GM19463 (cell line): ENCODE measurements around the gene PKIG.
"Not testable (repeated sequence)": the region's sequence is repeated elsewhere in the genome, so short reads cannot be mapped to it uniquely, and the experiment has no call there.

Source experiments
- ATAC-seq: cut with Tn5 transposase; IDR thresholded peaks from one replicate; pipeline ENCODE4 v1.9.1; 2021; ENCODE audit warnings: mild to moderate bottlenecking, moderate library complexity; ENCODE audit not compliant: unreplicated experiment

Gene PKIG

DNA sequence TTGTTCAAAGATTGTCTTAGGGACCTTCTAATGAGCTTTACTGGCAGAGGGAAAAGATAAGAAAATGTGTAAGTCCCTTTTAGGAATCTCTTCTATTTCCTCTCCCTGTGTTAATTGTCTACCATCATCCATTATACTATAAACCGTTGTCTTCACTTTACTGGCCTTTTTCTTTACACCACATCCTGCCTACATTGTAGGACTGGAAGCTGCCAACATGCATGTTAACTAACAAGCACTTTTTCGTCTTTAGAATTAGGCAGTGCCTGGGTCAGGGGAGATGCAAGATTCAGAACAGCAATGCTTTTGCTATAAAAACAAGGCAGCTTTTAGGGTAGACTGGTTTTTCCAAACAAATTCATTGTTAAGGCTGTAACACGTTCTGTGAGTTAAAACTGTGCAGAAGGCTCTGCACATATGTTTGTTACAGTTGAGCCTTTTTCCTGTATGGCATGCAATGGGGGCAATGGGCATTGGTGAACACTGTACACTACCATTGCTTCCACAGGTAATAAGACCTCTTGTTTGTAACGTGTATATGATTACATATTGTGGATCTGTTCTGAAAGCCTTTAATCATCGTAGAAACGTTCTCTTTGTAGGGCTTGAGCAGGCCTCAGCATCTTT lies 10.9 kb upstream of the PKIG start:
- ATAC-seq, result no peak

DNA sequence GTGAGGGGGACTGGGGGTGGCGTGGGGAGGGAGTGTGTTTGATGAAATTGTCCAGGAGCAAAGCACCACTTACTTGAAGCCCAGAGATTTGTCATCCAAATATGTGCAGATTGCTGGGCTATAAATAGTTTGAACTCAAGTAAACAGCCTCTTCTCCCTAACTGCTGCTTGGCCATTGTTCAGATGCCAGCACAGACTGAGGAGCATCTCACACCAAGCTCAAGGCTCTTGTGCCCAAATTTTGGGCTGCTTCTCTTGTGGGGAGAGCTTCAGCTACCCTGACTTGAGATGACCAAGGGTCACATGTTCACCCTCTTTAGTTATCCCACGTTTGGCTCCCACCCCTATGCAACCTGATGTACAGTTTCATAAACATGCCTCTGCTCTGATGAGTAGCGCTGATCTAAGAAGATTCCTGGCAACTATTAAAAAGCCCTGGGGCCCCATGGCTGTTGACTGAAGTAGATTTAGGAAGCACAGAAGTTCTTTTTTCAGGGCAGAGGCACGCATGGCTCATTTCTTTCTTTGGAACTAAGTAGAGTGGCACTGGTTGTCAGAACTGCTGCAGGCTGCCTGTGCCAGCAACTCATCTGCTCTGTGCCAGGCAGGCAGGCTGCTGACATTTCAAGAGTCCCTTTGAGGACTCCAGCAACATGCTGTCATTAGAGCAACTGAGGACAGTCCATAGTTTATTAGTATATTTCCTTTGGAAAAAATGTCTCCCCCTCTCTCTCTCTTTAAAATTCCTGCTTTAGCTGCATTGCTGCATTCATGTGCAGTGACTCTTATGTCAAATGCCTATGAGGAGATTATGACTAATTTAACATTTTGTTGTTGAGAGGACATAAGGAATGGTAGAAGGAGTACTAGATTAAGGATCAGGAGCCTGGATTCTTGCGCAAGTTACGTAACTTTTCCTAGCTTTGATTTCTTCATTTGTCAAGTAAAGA lies 9.6 kb upstream of the PKIG start:
- no peak for ATAC-seq

DNA sequence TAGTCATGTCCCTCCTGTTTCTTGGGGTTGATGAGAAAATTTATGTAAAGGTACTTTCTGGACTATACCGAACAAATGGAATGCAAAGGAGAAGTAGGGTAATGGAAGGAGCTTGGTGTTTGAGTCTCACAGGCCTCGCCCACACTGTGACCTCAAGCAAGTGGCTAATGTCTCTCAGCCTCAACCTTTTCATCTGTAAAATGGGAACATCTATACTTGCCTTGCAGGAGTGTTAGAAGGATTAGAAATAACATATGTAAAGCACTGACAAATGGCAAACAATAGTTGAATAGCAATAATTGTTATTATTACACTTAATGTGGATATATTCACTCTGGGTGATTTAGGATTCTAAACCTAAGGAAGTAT lies 8.9 kb upstream of the PKIG start:
- no peak for ATAC-seq

DNA sequence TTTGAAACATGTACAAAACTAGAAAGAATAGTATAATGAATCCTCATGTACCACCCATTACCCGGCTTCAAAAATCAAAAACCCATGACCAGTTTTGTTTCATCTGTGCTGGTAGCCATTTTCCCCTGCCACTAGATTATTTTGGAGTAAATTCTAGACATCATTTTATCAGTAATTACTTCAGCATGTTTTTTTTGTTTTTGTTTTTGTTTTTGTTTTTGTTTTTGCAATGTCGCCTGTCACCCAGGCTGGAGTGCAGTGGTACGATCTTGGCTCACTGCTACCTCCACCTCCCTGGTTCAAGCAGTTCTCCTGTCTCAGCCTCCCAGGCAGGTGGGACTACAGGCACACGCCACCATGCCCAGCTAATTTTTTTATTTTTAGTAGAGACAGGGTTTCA lies 8.0 kb upstream of the PKIG start:
- ATAC-seq, result no peak

DNA sequence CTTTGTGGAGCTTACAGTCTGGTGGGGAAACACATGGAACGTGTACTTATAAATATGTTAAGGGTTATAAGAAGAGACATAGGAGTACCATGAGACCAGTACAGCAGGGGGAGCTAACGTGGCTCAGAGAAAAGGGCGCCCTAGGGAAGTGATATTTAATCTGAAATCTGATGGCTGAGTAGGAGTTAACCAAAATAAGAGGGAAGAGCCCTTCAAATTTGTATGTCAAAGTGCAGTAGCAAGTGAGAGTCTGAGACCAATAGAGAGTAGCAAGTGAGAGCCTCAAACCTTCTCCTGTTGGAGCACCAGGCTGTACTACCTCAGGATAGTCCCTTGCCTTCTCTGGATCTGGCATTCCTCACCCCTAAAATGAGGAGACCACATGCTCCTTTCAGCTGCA lies 6.1 kb upstream of the PKIG start:
- no peak for ATAC-seq

DNA sequence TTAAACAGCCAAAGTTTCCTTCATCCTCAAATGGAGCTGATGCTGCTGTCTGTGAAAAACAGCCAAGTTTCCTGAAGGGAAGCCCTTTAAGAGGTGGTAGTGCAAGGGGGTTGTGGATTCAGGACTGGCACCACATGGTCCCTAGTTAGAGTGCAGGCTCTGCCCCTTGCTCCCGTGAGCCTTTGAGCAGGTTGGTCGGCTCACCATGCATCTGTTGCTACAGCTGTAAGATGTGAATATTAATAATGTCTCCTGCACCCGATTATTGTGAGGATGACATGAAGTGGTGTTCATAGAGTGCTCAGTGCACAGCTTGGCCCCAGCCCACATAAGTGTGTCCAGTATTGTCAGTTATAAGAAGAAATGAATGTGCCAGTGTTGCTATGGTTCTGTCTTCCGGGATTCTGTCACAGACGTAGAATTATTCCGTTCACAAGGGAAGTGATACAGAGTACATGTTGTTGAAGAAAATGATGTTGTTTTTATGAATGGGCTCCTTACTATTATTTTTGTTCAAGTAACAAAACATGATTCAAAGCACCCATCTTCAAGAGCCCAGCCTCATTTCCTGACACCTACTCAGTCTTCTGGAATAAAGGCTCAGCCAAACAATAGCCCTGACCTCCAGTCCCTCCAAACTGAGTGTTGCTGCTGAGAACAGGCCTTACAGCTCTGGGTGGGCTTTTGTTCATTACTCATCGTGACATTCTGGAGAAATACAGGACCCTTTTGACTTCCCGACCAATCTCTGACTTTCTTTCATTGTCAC lies 2.9 kb upstream of the PKIG start:
- ATAC-seq, result no peak

DNA sequence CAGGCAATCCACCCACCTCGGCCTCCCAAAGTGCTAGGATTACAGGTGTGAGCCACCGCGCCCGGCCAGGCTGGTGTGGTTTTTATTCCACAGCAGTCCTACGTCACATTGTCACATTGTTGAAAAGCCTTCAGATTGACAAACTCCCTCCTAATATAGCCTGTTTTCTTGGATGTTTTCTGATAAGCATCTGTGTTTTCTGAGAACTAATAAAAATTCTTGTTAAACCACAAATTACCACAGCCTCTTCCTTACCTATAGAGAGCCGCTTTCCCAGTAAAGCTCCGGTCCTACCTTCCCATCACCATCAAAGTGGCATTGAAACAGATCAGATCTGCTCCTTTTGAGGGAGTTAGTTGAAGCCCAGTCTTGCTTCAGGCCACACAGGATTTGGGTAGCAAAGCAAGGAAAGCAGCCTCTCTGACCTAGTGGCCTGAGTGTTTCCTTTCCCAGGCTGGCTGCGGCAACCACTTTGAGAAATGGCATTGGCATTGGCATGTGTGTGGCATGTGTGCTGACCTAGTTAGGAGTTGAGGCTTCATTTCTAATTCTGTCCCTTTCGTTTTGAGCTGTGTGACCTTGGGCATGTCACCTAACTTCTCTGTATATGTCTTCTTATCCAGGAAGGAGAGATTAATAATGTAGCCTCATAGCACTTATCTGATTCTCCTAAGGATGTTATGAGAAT lies 1.7 kb upstream of the PKIG start:
- ATAC-seq, result no peak

DNA sequence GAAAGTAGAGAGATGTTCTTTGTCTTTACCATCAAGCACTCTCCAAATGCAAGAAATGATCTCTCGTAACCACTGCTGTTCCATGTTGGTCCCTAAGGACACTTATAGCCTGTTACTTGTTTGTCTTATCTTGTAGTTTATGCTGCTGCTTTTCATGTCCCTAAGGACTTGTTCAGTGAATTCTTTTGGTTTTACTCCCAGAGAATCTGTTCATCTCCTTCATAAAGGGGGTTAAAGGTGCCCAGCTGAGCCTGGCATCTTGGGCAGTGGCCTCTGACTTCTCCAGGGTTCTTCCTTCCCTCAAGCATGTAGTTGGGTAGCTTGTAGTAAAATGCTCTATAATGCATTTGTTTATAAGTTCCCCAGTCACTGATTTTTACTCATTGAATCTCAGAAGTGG lies 864 bp upstream of the PKIG start:
- ATAC-seq, result no peak

DNA sequence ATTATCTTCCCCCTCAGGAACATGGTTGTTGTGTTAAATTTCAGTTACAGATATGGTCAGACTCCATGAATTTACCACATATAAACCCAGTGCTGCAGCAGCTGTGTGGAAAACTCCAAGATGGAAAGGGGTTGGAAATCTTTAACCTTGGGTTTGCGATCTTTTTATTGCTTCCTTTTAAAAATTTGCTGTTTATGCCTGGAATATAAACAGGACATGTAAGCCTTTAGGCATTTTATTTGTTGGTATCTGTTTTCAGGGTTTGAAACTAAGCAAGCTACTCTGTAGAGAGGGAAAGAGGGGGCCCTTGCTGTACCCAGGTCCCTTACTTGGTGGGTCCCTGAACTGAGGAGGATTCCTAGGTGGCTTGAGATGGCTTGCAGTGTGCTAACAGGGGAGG lies 778 bp downstream of the PKIG start:
- no peak for ATAC-seq

DNA sequence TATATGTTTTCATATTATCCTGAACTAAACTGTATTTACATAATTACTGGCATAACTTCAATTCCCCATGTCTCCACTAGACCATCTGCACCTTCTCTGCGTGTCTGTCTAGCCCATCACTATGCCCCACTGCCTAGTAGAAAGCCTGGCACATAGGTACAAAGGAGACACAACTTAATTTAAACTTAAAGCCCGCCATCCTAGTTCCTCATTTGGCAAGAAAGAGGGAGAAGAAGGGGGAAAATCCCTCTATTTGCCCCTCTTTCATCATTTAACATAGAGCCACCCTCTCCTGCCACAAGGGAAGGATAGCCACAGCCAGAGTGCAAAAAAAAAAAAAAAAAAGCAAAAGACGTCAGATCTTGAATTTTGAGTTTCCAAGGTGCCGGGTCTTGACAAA lies 1.8 kb downstream of the PKIG start:
- no peak for ATAC-seq

DNA sequence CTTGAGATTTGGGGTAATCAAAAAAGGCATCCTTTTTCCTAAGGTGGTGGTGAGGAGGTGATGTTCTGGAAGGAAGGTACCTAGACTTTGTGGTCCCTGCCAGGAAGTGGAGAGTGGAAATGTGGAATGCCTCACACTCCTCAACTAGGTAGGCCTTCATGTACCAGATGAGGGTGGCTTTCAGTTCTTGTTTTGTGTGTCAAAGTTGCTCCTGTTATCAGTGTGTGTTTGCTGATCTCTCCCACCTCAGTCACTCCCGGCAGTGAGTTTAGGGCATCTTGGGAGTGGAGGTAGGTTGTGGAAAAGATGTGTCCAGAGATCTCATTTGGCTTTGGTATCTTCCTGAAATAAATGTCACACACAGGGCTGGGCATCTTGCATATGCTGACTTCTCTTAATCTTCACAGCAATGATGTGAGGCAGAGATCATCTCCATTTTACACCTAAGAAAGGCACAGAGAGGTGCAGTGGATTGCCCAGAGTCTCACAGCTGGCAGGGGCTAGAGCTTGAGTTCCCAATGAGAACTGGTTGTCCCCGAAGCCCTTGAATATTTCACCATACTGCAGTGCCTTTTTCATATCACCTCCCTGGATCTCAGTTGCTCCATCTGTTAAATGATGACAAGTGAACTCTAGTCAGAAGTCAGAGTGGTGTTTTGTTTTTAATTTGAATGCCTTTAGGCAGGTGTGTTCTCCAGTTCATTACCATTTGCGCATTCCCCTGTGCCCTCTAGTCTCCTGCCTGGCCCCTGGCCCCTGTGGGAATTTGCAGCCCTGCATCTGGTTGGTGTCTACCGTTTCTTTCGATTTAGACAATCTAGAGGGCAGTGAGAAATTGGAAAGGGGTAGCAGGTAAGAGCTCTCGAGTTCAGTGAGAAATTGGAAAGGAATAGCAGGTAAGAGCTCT lies 2.9 kb downstream of the PKIG start:
- ATAC-seq, result no peak

DNA sequence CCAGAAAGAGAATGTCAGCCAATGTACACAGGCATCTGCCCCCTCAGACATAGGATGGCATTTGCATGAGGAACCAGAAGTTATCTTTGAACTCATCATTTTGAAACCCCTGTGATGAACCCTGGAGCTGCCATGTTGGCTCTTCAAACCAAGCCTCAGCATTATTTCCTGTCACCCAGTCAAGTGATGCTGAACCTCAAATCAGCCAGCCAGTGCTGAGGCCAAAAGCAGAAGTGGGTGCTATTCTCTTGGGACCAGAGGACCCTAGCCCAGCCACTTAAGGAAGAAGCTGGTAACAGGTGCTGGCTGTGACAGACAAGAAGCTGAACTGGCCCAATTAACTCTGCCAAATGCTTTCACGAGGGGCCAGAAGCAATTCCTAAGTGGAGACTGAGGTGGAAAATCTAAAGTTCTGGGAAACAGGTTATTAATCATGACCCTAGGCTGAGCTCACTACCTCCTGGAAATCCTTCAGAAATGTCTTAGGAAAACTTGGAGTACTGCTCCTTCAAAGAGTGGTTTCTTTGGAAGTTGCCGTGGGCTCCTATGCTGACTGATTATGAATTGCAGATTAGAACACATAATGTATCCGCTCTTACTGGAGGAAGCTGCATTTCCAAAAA lies 4.0 kb downstream of the PKIG start:
- ATAC-seq, result peak; percentile 54

DNA sequence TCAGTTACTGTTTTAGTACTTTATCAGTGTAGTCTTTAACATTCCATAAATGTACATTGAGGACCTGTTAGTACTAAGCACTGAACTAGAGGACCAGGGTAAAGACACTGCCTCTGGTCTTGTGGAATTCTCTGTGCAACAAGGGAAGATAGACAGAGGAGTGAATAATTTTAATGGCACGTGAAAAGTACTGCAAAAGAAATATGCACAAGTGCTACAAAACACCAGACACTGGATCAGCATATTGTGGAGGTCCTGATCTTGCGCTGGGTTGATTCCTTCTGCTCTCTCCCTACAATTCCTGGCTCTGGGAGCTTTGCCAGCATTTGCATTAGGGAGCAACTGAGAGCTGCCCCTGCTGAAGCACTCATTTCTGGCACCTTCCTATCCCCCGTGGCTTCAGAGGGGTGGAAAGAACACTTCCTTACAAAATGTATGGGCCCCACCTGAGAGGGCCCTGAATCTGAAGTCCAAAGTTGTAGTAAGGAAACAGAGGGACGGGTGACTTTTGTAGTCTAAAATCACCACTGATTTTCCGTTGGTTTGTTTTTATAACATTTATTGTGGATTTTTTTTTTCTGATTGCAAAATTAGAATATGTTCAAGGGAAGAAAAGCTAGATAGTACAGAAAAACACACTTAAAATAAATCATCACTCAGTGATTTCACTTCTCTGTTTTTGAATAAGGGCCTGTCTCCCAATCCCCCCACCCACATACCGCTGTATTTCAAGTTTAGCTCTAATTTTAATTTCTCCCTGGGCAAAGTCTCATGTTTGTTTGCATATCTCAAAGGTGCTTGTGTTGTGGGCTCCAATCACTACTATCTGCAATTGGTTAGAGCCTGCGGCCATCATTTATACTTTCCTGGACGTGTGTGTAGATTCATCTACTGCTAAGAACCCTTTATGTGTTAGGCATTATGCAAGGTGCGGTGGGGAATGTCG lies 4.9 kb downstream of the PKIG start:
- ATAC-seq, result no peak

DNA sequence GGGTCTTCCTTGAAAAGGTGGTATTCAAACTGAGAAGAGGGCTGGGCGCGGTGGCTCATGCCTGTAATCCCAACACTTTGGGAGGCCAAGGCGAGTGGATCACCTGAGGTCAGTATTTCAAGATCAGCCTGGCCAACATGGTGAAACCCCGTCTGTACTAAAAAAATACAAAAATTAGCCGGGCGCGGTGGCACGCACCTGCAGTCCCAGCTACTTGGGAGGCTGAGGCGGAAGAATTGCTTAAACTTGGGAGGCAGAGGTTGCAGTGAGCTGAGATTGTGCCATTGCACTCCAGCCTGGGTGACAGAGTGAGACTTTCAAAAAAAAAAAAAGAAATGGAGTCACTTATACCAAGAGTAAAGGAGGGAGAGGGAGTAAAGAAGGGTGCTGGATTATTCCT lies 5.9 kb downstream of the PKIG start:
- not testable (repeated sequence) for ATAC-seq

DNA sequence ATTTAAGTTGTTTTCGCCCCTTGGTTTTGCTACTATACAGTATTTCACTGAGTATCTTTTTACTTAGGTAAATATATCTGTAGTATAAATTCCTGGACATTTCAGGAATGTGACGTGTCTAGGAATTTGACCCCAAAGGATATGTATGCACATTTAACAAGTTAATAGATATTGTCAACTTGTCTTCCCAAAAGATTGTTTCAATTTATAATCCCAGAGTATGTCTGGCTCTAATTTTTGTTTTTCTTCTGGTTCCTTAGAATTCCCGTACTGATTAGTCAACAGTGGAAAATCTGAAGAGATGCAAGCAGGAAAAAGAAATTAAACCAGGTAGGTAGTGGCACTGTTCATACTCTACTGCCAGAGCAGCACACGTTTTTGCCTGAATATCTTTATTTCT lies 7.2 kb downstream of the PKIG start:
- no peak for ATAC-seq

DNA sequence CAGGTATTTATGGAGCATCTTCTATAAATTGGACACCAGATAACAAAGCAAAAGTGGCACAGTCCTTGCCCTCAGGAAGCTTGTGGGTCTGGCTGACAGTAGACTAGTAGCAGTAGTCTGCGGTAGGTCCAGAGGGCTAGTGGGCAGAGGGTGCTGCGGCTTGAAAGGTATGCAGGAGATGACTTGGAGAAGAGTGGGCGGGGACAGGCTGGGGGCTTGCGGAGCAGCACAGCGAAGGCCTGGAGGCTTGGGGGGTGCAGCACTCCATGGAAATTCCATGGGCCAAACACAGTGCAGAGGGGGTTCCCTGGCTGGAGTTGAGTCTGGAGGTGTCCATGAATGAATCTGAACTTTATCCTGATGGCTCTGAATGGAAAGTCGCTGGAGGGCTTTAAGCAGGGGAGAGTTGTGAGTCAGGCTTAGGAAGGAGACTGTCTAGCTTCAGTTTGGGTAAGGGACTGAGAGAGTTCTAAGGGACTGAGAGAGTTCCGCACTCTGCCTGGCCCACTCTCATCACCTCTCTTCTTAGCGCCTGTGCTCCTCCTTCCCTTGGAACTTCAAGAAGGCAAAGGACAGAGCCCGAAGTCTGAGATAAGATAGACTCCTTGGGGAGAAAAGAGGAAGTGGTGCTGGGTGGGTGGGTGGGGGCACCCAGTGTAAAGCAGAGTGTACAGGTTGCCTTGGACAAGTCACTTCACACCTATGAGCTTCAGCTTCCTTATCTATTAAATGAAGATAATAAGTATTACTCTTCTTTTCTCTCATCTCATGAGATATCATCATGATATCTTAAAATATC lies 8.8 kb downstream of the PKIG start:
- ATAC-seq, result no peak

DNA sequence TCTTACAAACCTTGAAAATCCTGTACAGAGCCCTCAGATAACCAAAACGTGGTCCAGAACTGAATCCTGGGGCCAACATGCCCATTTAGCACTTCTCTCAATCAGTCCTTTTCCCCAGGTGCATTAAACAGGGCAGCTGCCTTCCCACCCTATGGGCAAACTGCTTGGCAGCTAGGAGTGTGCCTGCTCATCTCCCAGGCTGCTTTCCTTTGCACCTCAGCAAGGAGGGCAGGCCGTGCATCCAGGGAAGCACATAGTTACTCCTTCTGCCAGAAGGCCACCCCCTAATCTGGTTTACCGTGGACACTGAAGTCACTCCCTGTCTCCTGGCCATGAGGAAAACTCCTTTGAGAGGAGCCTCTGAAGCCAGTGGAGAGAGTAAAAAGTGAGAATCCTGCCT lies 10.0 kb downstream of the PKIG start:
- ATAC-seq, result no peak

DNA sequence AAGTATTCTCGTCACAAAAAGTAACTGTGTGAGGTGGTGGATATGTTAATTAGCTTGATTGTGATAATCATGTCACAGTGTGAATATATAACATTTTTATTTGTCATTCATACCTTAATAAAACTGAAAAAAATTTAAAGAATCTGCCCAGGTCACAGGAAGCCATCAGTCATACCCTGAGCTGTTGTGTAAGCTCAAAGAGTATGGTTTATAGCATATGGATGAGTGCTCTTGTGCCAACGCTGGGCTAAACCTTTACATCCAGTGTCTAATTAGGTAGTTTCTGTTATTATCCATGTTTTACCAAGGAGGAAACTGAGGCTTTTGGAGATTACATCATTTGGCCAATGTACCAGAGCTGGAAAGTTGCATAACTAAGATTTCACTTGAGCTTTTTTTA lies 11.4 kb downstream of the PKIG start:
- ATAC-seq, result no peak
